Measurements from ENCODE around the gene UBE2C.

Gene UBE2C

GRCh38 chr20:45861221-45862075 lies 49.0 kb downstream of the UBE2C start:
- no peak for DNase-seq

GRCh38 chr20:45863543-45864470 lies 51.4 kb downstream of the UBE2C start:
- no peak for DNase-seq

- no peak for DNase-seq
These were observed 54.0 kb downstream of the UBE2C start for GRCh38 chr20:45866454-45866853.
